Right lobe of liver (tissue), 4 donors: ENCODE data around the gene VWA7.

Source experiments
- POLR2A ChIP-seq: fragments of 450-650 bp; IDR thresholded peaks from one replicate; pipeline ENCODE4 v1.6.1; 2017; ENCODE audit warnings: antibody characterized with exemption, mild to moderate bottlenecking
- TF ChIP-seq, protein P1 (sequence below), 4 donors: fragments of 200-600 bp in 3 of 4; fragments of 450-650 bp in 1 of 4; IDR thresholded peaks; one replicate each; pipeline versions ENCODE4 v1.5.1 to v1.8.0; 2016 to 2022; ENCODE audit warnings: antibody characterized with exemption in 4 of 4, mild to moderate bottlenecking in 2 of 4
- donor health status: DM: no; HTN: no; CAD: no.
- donor health status: DM: no; HTN: no; CAD: no.
- donor health status: DM: no; HTN: yes; CAD: no.

DNA sequence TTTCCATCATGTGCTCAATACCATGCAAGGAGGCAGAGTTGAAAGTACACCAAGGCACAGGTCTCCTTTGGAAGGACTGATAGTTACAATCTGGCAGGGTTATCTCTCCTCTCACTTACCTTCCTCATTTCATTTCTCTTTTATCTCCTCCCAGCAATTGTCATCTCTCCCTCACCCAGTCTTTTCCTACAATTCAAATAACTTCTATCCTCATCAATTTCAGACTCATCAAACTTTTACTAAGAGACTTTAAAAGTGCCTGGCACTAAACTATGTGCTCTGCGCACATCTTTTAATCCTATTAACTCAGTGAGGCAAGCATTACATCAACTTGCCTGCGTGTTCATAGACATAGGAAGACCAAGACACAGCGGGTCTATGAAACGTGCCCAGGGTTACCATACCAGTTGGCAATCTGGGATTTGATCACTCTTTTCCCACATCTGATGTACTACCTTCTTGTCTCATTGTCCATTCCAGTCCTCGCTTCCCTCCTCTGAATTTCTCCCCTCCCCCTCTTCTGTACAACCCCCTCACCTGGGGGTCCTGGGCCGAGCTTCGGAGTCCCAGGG is 17.3 kb upstream of the VWA7 start:
- no peak for TF ChIP-seq POLR2A
- TF ChIP-seq, protein P1, sequence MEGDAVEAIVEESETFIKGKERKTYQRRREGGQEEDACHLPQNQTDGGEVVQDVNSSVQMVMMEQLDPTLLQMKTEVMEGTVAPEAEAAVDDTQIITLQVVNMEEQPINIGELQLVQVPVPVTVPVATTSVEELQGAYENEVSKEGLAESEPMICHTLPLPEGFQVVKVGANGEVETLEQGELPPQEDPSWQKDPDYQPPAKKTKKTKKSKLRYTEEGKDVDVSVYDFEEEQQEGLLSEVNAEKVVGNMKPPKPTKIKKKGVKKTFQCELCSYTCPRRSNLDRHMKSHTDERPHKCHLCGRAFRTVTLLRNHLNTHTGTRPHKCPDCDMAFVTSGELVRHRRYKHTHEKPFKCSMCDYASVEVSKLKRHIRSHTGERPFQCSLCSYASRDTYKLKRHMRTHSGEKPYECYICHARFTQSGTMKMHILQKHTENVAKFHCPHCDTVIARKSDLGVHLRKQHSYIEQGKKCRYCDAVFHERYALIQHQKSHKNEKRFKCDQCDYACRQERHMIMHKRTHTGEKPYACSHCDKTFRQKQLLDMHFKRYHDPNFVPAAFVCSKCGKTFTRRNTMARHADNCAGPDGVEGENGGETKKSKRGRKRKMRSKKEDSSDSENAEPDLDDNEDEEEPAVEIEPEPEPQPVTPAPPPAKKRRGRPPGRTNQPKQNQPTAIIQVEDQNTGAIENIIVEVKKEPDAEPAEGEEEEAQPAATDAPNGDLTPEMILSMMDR (IDR thresholded peaks at IDR 0.05): no peak
